ENCODE data around the gene OBP2A.

Gene OBP2A

DNA sequence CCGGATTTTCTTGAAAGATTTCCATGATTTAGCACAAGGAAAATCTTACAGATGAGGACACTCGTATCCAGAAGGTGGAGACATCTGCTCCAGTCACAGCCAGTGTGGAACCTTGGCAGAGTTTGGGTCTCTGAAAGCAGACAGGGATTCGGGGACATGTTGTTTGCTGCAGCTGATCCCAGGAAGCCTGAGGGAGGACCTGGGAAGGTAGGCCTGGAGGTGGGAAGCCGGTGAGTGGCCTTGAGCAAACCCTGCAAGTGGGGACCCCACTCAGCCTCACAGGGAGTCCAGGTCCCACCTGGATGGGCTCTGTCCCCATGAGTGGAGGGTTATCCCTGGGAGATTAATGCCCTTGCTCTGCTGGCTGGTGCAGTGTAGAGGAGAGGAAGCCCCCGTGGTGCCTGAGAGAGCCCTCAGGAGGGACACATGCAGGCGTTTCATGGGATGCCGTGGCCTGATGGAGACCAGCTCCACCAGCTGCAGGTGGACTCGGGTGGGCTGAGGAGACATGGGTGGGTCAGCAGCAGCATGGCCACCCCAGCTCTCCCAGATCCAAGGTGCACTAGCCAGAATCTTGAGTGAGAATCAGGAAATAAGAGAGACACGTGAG is 37.6 kb upstream of the OBP2A start:
- H2AFZ ChIP-seq (ENCODE audit: low read depth, low read length): no peak overlapping the region
- ATAC-seq (ENCODE audit: insufficient read depth, low read depth) (no peak), DNase-seq (no peak)
- H3K79me2 ChIP-seq (ENCODE audit: insufficient read depth, low read length): no peaks in the 10 kb centered on the region
- H3K36me3 ChIP-seq (ENCODE audit: insufficient read depth, low read length): peaks cover 19% of the 10 kb centered on the region
- no peak overlapping the region for H3K9ac ChIP-seq (ENCODE audit: low read depth, low read length)
- H3K27ac ChIP-seq (ENCODE audit: low read length): no peak overlapping the region
- no peaks in the 10 kb centered on the region for H3K4me1 ChIP-seq (ENCODE audit: insufficient read depth, low read length)
- no peaks in the 10 kb centered on the region for H3K9me3 ChIP-seq (ENCODE audit: insufficient read depth, low read length, severe bottlenecking)
- no peak overlapping the region for H3K4me2 ChIP-seq (ENCODE audit: insufficient read depth, low read length)
- no peaks in the 10 kb centered on the region for H3K27me3 ChIP-seq (ENCODE audit: insufficient read depth, low read length, poor library complexity)
- no peak overlapping the region for H3K4me3 ChIP-seq (ENCODE audit: low read depth in 1 of 2, low read length in 2 of 2)
- peaks cover 22% of the 10 kb centered on the region for H4K20me1 ChIP-seq (ENCODE audit: insufficient read depth, low read length)
- no peak for TF ChIP-seq EZH2 (IDR thresholded peaks at IDR 0.05; ENCODE audit: borderline replicate concordance, low read depth, low read length, severe bottlenecking)
- TF ChIP-seq CTCF (IDR thresholded peaks at IDR 0.05; ENCODE audit: borderline replicate concordance, extremely low read depth, low read length, poor library complexity, severe bottlenecking): no peak

DNA sequence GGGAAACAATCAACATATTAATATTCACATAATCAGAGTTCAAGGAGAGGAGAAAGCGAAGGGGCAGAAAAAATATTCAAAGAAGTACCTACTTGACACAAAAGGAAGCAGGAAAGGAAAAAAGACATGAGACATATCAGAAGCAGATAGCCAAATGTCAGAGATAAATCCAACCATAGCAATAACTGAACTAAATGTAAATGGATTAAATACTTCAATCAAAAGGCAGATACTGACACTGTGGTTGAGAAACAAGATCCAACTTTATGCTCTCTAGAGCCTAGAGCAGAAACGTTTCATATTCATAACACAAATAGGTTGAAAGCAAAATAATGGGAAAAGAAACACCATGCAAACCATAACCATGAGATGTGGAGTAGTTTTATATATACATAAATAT is 36.5 kb upstream of the OBP2A start:
- Histone ChIP-seq H3K27ac (ENCODE audit: low read length) (no peak overlapping the region), H3K4me2 (ENCODE audit: insufficient read depth, low read length) (no peak overlapping the region), H3K79me2 (ENCODE audit: insufficient read depth, low read length) (no peaks in the 10 kb centered on the region), H3K4me1 (ENCODE audit: insufficient read depth, low read length) (no peaks in the 10 kb centered on the region), H3K9me3 (ENCODE audit: insufficient read depth, low read length, severe bottlenecking) (no peaks in the 10 kb centered on the region), H2AFZ (ENCODE audit: low read depth, low read length) (no peak overlapping the region), H3K36me3 (ENCODE audit: insufficient read depth, low read length) (peaks cover 8% of the 10 kb centered on the region), H4K20me1 (ENCODE audit: insufficient read depth, low read length) (peaks cover 10% of the 10 kb centered on the region), H3K27me3 (ENCODE audit: insufficient read depth, low read length, poor library complexity) (no peaks in the 10 kb centered on the region), H3K9ac (ENCODE audit: low read depth, low read length) (no peak overlapping the region), H3K4me3 (ENCODE audit: low read depth in 1 of 2, low read length in 2 of 2) (no peak overlapping the region)
- TF ChIP-seq EZH2 (IDR thresholded peaks at IDR 0.05; ENCODE audit: borderline replicate concordance, low read depth, low read length, severe bottlenecking) (no peak), CTCF (IDR thresholded peaks at IDR 0.05; ENCODE audit: borderline replicate concordance, extremely low read depth, low read length, poor library complexity, severe bottlenecking) (no peak)
- DNase-seq: no peak
- ATAC-seq (ENCODE audit: insufficient read depth, low read depth): no peak

GRCh38 chr9:135512241-135512603 is 33.7 kb upstream of the OBP2A start:
- H3K9ac ChIP-seq (ENCODE audit: low read depth, low read length): no peak overlapping the region
- no peaks in the 10 kb centered on the region for H3K79me2 ChIP-seq (ENCODE audit: insufficient read depth, low read length)
- ATAC-seq (ENCODE audit: insufficient read depth, low read depth) (no peak), DNase-seq (no peak)
- no peak overlapping the region for H3K27ac ChIP-seq (ENCODE audit: low read length)
- H3K27me3 ChIP-seq (ENCODE audit: insufficient read depth, low read length, poor library complexity): no peaks in the 10 kb centered on the region
- TF ChIP-seq EZH2 (IDR thresholded peaks at IDR 0.05; ENCODE audit: borderline replicate concordance, low read depth, low read length, severe bottlenecking) (no peak), CTCF (IDR thresholded peaks at IDR 0.05; ENCODE audit: borderline replicate concordance, extremely low read depth, low read length, poor library complexity, severe bottlenecking) (no peak)
- no peaks in the 10 kb centered on the region for H4K20me1 ChIP-seq (ENCODE audit: insufficient read depth, low read length)
- no peak overlapping the region for H3K4me3 ChIP-seq (ENCODE audit: low read depth in 1 of 2, low read length in 2 of 2)
- no peak overlapping the region for H2AFZ ChIP-seq (ENCODE audit: low read depth, low read length)
- no peaks in the 10 kb centered on the region for H3K9me3 ChIP-seq (ENCODE audit: insufficient read depth, low read length, severe bottlenecking)
- no peaks in the 10 kb centered on the region for H3K36me3 ChIP-seq (ENCODE audit: insufficient read depth, low read length)
- no peaks in the 10 kb centered on the region for H3K4me1 ChIP-seq (ENCODE audit: insufficient read depth, low read length)
- no peak overlapping the region for H3K4me2 ChIP-seq (ENCODE audit: insufficient read depth, low read length)

DNA sequence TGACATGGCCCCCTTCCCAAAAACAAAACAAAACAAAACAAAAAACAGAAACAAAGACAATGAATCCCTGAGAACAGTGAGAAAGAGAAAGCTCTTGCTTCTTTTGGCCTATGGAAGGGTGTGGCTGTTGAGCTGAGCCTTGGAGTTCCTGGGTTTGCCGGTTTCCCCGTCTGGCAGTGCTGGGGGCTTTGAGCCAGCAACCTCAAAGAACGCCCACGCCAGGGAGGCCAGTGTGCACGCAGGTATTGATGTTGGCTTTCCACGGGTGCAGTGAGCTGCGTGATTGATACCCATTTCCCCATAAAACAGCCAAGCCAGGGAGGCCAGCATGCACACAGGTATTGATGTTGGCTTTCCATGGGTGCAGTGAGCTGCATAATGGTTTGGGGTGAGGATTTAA is 33.0 kb upstream of the OBP2A start:
- ATAC-seq (ENCODE audit: insufficient read depth, low read depth) (no peak), DNase-seq (no peak)
- Histone ChIP-seq H3K27ac (ENCODE audit: low read length) (no peak overlapping the region), H2AFZ (ENCODE audit: low read depth, low read length) (no peak overlapping the region), H4K20me1 (ENCODE audit: insufficient read depth, low read length) (no peaks in the 10 kb centered on the region), H3K4me3 (ENCODE audit: low read depth in 1 of 2, low read length in 2 of 2) (no peak overlapping the region), H3K79me2 (ENCODE audit: insufficient read depth, low read length) (no peaks in the 10 kb centered on the region), H3K36me3 (ENCODE audit: insufficient read depth, low read length) (no peaks in the 10 kb centered on the region), H3K9ac (ENCODE audit: low read depth, low read length) (no peak overlapping the region), H3K4me2 (ENCODE audit: insufficient read depth, low read length) (no peak overlapping the region), H3K4me1 (ENCODE audit: insufficient read depth, low read length) (no peaks in the 10 kb centered on the region), H3K27me3 (ENCODE audit: insufficient read depth, low read length, poor library complexity) (no peaks in the 10 kb centered on the region), H3K9me3 (ENCODE audit: insufficient read depth, low read length, severe bottlenecking) (no peaks in the 10 kb centered on the region)
- TF ChIP-seq CTCF (IDR thresholded peaks at IDR 0.05; ENCODE audit: borderline replicate concordance, extremely low read depth, low read length, poor library complexity, severe bottlenecking): no peak
- TF ChIP-seq EZH2 (IDR thresholded peaks at IDR 0.05; ENCODE audit: borderline replicate concordance, low read depth, low read length, severe bottlenecking): no peak

All from DND-41 (cell line).